H9 (cell line): ENCODE results near the gene SSTR3. TPM values are rescaled to one million over a fixed set of nuclear protein-coding genes. Genes with fewer than 3 reads are reported as not detected.

Experiments used
- DNase-seq: peaks from one replicate; pipeline ENCODE4 v3.0.0-alpha.2; 2017
- H2AFZ ChIP-seq: one replicate; pipeline ENCODE4 v1.6.1; 2013; ENCODE audit warnings: mild to moderate bottlenecking, low read length, control low read depth, moderate library complexity
- H2AK5ac ChIP-seq: 2 replicates; pipeline ENCODE4 v1.6.1; 2013; ENCODE audit warnings: low read length, control low read depth, mixed read lengths; ENCODE audit not compliant: insufficient read length
- H2BK120ac ChIP-seq: one replicate; pipeline ENCODE4 v1.6.1; 2013; ENCODE audit warnings: low read depth, mild to moderate bottlenecking, low read length, control low read depth, inconsistent platforms; ENCODE audit not compliant: poor library complexity, severe bottlenecking
- H2BK12ac ChIP-seq: 2 replicates; pipeline ENCODE4 v1.6.1; 2013; ENCODE audit warnings: low read length, control low read depth, mixed read lengths, low read depth; ENCODE audit not compliant: insufficient read length
- H2BK15ac ChIP-seq: 2 replicates; pipeline ENCODE4 v1.6.1; 2013; ENCODE audit warnings: low read depth, low read length, control low read depth
- H2BK20ac ChIP-seq: one replicate; pipeline ENCODE4 v1.6.1; 2013; ENCODE audit warnings: low read depth, mild to moderate bottlenecking, low read length, control low read depth, inconsistent platforms; ENCODE audit not compliant: poor library complexity, severe bottlenecking
- H2BK5ac ChIP-seq: 2 replicates; pipeline ENCODE4 v1.6.1; 2013; ENCODE audit warnings: low read length, control low read depth, mixed read lengths; ENCODE audit not compliant: insufficient read length
- H3K14ac ChIP-seq: 2 replicates; pipeline ENCODE4 v1.6.1; 2013; ENCODE audit warnings: low read length, control low read depth; ENCODE audit not compliant: insufficient read depth
- H3K18ac ChIP-seq: 2 replicates; pipeline ENCODE4 v1.6.1; 2013; ENCODE audit warnings: low read depth, mild to moderate bottlenecking, mixed read lengths, low read length, control low read depth; ENCODE audit not compliant: insufficient read length
- H3K23ac ChIP-seq: 2 replicates; pipeline ENCODE4 v1.6.1; 2013; ENCODE audit warnings: low read length, control low read depth, mixed read lengths, low read depth; ENCODE audit not compliant: insufficient read length
- H3K23me2 ChIP-seq: 2 replicates; pipeline ENCODE4 v1.6.1; 2013; ENCODE audit warnings: low read depth, mild to moderate bottlenecking, mixed read lengths, low read length, control low read depth; ENCODE audit not compliant: insufficient read length, poor library complexity, severe bottlenecking
- H3K27ac ChIP-seq: 2 replicates; pipeline ENCODE4 v1.5.1; 2013; ENCODE audit warnings: low read length, control low read depth, mixed read lengths, low read depth; ENCODE audit not compliant: insufficient read length
- H3K27me3 ChIP-seq: 2 replicates; pipeline ENCODE4 v1.6.1; 2013; ENCODE audit warnings: low read length, control low read depth, inconsistent platforms; ENCODE audit not compliant: insufficient read depth
- H3K4ac ChIP-seq: 2 replicates; pipeline ENCODE4 v1.6.1; 2013; ENCODE audit warnings: low read depth, mild to moderate bottlenecking, control low read depth, inconsistent platforms, low read length, moderate library complexity
- H3K4me1 ChIP-seq: 2 replicates; pipeline ENCODE4 v1.6.1; 2013; ENCODE audit warnings: low read length, control low read depth, inconsistent platforms; ENCODE audit not compliant: insufficient read depth
- H3K4me2 ChIP-seq: 2 replicates; pipeline ENCODE4 v1.6.1; 2013; ENCODE audit warnings: low read length, control low read depth, mixed read lengths; ENCODE audit not compliant: insufficient read length, insufficient read depth
- H3K56ac ChIP-seq: 2 replicates; pipeline ENCODE4 v1.6.1; 2013; ENCODE audit warnings: low read depth, mild to moderate bottlenecking, mixed read lengths, low read length, control low read depth; ENCODE audit not compliant: insufficient read length
- H3K79me1 ChIP-seq: 2 replicates; pipeline ENCODE4 v1.6.1; 2013; ENCODE audit warnings: low read depth, mild to moderate bottlenecking, moderate library complexity, low read length, control low read depth, inconsistent platforms; ENCODE audit not compliant: insufficient read depth, poor library complexity, severe bottlenecking
- H3K79me2 ChIP-seq: 2 replicates; pipeline ENCODE4 v1.6.1; 2013; ENCODE audit warnings: low read length, control low read depth, inconsistent platforms; ENCODE audit not compliant: insufficient read depth
- H3K9ac ChIP-seq: 2 replicates; pipeline ENCODE4 v1.6.1; 2013; ENCODE audit warnings: low read length, control low read depth, mixed read lengths; ENCODE audit not compliant: insufficient read length; ENCODE audit errors: extremely low read depth
- H3K9me3 ChIP-seq: one replicate; pipeline ENCODE4 v1.6.1; 2013; ENCODE audit warnings: low read depth, low read length, inconsistent platforms; ENCODE audit not compliant: control insufficient read depth
- H3T11ph ChIP-seq: one replicate; pipeline ENCODE4 v1.6.1; 2013; ENCODE audit warnings: mild to moderate bottlenecking, low read length, control low read depth, inconsistent platforms
- H4K20me1 ChIP-seq: one replicate; pipeline ENCODE4 v1.6.1; 2013; ENCODE audit not compliant: control insufficient read depth, insufficient read length, insufficient read depth
- H4K5ac ChIP-seq: 2 replicates; pipeline ENCODE4 v1.6.1; 2013; ENCODE audit warnings: low read depth, mild to moderate bottlenecking, mixed read lengths, low read length, control low read depth; ENCODE audit not compliant: insufficient read length
- H4K8ac ChIP-seq: replicated peaks from 2 replicates; pipeline ENCODE4 v1.6.1; 2013; ENCODE audit warnings: low read length, control low read depth, mixed read lengths, low read depth; ENCODE audit not compliant: insufficient read length
- H4K91ac ChIP-seq: 2 replicates; pipeline ENCODE4 v1.6.1; 2013; ENCODE audit warnings: low read depth, mild to moderate bottlenecking, moderate library complexity, mixed read lengths, low read length, control low read depth; ENCODE audit not compliant: insufficient read length
- H3K27ac Mint-ChIP-seq, 3 experiments: 2 replicates in 2 of 3; 3 replicates in 1 of 3; pipeline ENCODE4 v1.8.0; 2020 to 2021; ENCODE audit warnings: mixed read lengths in 3 of 3, mild to moderate bottlenecking in 1 of 3, moderate library complexity in 1 of 3
- H3K27me3 Mint-ChIP-seq: 2 replicates; pipeline ENCODE4 v1.8.0; 2021; ENCODE audit warnings: low read depth, mild to moderate bottlenecking, moderate library complexity, mixed read lengths
- H3K36me3 Mint-ChIP-seq, 3 experiments: 2 replicates in 2 of 3; 3 replicates in 1 of 3; pipeline ENCODE4 v1.8.0; 2020 to 2021; ENCODE audit warnings: low read depth in 3 of 3, mixed read lengths in 3 of 3; ENCODE audit not compliant: insufficient read depth in 1 of 3
- H3K4me1 Mint-ChIP-seq, 2 experiments: 2 replicates each; pipeline ENCODE4 v1.8.0; 2020; ENCODE audit warnings: mixed read lengths in 2 of 2
- H3K4me3 Mint-ChIP-seq, 2 experiments: 2 replicates in 1 of 2; 3 replicates in 1 of 2; pipeline ENCODE4 v1.8.0; 2020 to 2021; ENCODE audit warnings: mild to moderate bottlenecking in 2 of 2, mixed read lengths in 2 of 2, moderate library complexity in 1 of 2
- H3K9me3 Mint-ChIP-seq, 2 experiments: 2 replicates in 1 of 2; 3 replicates in 1 of 2; pipeline ENCODE4 v1.8.0; 2020; ENCODE audit warnings: mild to moderate bottlenecking in 2 of 2, mixed read lengths in 2 of 2, moderate library complexity in 1 of 2
- WGBS: extraction: QIAGEN DNeasy Blood & Tissue Kit; methylation state at CpG from one replicate; pipeline ENCODE4 v1.1.7; 2013; ENCODE audit warnings: missing lambda C conversion rate, low lambda C conversion rate, mixed read lengths; ENCODE audit not compliant: insufficient read length; ENCODE audit errors: extremely low coverage; 5-methylcytosine and 5-hydroxymethylcytosine counted together
- total RNA-seq: library from RNA; stranded (reverse); gene quantifications from 2 replicates; pipeline ENCODE4 v1.2.1, GENCODE V29; 2021
- TF ChIP-seq, protein P1 (sequence below): fragments of 200-600 bp; sonication (generic); conservative IDR thresholded peaks from 3 replicates; pipeline ENCODE4 v1.8.0; 2021; ENCODE audit warnings: antibody characterized with exemption, mild to moderate bottlenecking

Gene SSTR3
- total RNA-seq, 1 experiment from 2014 or later: 0.68 TPM

DNA sequence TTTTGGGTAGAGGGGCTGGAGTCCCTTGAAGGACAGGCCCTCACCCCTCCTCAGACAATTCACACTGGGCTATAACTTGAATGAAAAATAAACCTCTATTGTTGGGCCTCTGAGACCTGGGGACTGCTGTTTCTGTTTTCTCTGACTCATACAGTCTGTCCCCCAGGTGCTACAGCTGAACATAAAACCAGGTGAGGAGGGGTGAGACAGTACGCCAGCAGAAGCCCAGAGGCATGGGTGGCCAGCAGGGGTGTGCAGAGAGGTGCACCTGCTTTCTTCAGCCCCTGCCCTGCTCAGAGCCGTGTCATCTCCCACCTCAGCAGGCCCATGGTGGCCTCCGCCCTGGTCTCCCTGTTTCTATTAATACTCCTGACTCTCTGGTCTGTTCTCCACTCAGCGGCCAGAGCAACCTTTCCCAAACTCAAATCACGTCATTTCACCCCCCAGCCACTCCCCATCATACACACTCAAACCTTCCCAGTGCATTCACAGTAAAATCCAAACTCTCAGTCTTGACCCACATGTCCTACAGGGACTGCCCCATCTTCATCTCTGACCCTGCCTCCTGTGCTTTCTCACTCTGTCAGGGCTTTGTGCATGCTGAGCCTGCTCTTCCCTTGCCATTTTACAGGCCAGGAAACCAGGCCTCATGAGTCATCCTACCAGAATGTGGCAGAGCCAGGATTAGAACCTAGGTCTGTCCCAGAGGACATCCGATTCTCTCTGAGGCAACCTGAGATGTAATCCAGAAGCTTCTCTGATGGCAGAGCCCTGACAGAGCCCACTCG, 57.2 kb downstream of the SSTR3 start:
- Histone ChIP-seq H4K20me1 (no peaks in the 10 kb centered on the region), H3K18ac (no peak overlapping the region), H2AFZ (no peak overlapping the region), H2BK20ac (no peak overlapping the region), H4K91ac (no peak overlapping the region), H3K56ac (no peak overlapping the region), H3K27ac (no peak overlapping the region), H2BK5ac (no peak overlapping the region), H2AK5ac (no peak overlapping the region), H3K4me1 (no peaks in the 10 kb centered on the region; the same call in 1 of the 2 replicates), H3K14ac (no peak overlapping the region), H4K5ac (no peak overlapping the region), H3T11ph (no peak overlapping the region), H3K27me3 (no peaks in the 10 kb centered on the region), H3K4me2 (no peak overlapping the region), H2BK15ac (no peak overlapping the region), H4K8ac (no peak overlapping the region), H3K23ac (no peak overlapping the region), H3K23me2 (no peaks in the 10 kb centered on the region), H3K79me2 (no peaks in the 10 kb centered on the region), H2BK120ac (no peak overlapping the region), H3K4ac (no peak overlapping the region), H3K79me1 (no peaks in the 10 kb centered on the region), H3K9ac (no peak overlapping the region), H2BK12ac (no peak overlapping the region), H3K9me3 (no peaks in the 10 kb centered on the region)
- no peak for DNase-seq
- H3K36me3 Mint-ChIP-seq: peaks cover 0 to 7% (median 0%) of the 10 kb centered on the region in 3 experiments; a peak in 3 of 7 replicates
- no peak overlapping the region; a peak in 1 of 7 replicates for H3K27ac Mint-ChIP-seq
- H3K9me3 Mint-ChIP-seq: peaks cover 0 to 18% of the 10 kb centered on the region in 2 experiments; a peak in 2 of 5 replicates
- H3K4me1 Mint-ChIP-seq: peaks cover 5% of the 10 kb centered on the region in 2 experiments
- peaks cover 47% of the 10 kb centered on the region for H3K27me3 Mint-ChIP-seq
- 100% methylated on average over 1 of the region's 7 CpGs for WGBS
- TF ChIP-seq, protein P1, sequence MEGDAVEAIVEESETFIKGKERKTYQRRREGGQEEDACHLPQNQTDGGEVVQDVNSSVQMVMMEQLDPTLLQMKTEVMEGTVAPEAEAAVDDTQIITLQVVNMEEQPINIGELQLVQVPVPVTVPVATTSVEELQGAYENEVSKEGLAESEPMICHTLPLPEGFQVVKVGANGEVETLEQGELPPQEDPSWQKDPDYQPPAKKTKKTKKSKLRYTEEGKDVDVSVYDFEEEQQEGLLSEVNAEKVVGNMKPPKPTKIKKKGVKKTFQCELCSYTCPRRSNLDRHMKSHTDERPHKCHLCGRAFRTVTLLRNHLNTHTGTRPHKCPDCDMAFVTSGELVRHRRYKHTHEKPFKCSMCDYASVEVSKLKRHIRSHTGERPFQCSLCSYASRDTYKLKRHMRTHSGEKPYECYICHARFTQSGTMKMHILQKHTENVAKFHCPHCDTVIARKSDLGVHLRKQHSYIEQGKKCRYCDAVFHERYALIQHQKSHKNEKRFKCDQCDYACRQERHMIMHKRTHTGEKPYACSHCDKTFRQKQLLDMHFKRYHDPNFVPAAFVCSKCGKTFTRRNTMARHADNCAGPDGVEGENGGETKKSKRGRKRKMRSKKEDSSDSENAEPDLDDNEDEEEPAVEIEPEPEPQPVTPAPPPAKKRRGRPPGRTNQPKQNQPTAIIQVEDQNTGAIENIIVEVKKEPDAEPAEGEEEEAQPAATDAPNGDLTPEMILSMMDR: no peak
- H3K4me3 Mint-ChIP-seq: no peak overlapping the region

Other genes with a start within 250 kb of the SSTR3 start
- gene TST, start 193.0 kb downstream of the SSTR3 start, total RNA-seq: 31.2 and 31.9 TPM in 2 replicates
- gene MPST, start 192.7 kb downstream of the SSTR3 start, total RNA-seq: 70.5 and 72.8 TPM in 2 replicates
- 34.1 and 36.8 TPM in 2 replicates for gene KCTD17, start 160.7 kb downstream of the SSTR3 start, total RNA-seq
- not detected in 2 replicates for gene TMPRSS6, start 102.8 kb downstream of the SSTR3 start, total RNA-seq
- 0.35 TPM in 2 replicates for gene IL2RB, start 62.6 kb downstream of the SSTR3 start, total RNA-seq
- gene C1QTNF6, start 24.2 kb downstream of the SSTR3 start, total RNA-seq: 3.8 and 5.0 TPM in 2 replicates
- gene RAC2, start 31.8 kb upstream of the SSTR3 start, total RNA-seq: 2.5 and 2.8 TPM in 2 replicates
- gene CYTH4, start 70.0 kb upstream of the SSTR3 start, total RNA-seq: not detected in 2 replicates
- 0.64 and 0.70 TPM in 2 replicates for gene ELFN2, start 215.0 kb upstream of the SSTR3 start, total RNA-seq